Measurements from ENCODE around the gene SLF2.

SLF2 gene

GRCh38 chr10:100867261-100867963 is 45.4 kb upstream of the SLF2 start:
- ATAC-seq: no peak
- TF ChIP-seq CSDC2 (CRISPR knock-in tag; IDR thresholded peaks at IDR 0.05): no peak
- TF ChIP-seq BACH2 (CRISPR knock-in tag; IDR thresholded peaks at IDR 0.05; ENCODE audit: borderline replicate concordance): no peak
- TF ChIP-seq ZNF70 (CRISPR knock-in tag; IDR thresholded peaks at IDR 0.05): no peak
- TF ChIP-seq ZC3H10 (CRISPR knock-in tag; IDR thresholded peaks at IDR 0.05): no peak
- no peak for TF ChIP-seq ZFP3 (CRISPR knock-in tag; IDR thresholded peaks at IDR 0.05)
- TF ChIP-seq CSRNP3 (CRISPR knock-in tag; IDR thresholded peaks at IDR 0.05): no peak
- no peak for TF ChIP-seq ZFP30 (CRISPR knock-in tag; IDR thresholded peaks at IDR 0.05)
- TF ChIP-seq ARNTL (CRISPR knock-in tag; IDR thresholded peaks at IDR 0.05; ENCODE audit: borderline replicate concordance, low read depth): no peak
- no peak for TF ChIP-seq ESRRG (CRISPR knock-in tag; IDR thresholded peaks at IDR 0.05)
- TF ChIP-seq ZNF565 (CRISPR knock-in tag; conservative IDR thresholded peaks at IDR 0.05; ENCODE audit: low read depth): no peak
- no peak for TF ChIP-seq GLIS3 (CRISPR knock-in tag; IDR thresholded peaks at IDR 0.05)

- TF ChIP-seq PATZ1 (CRISPR knock-in tag; IDR thresholded peaks at IDR 0.05; ENCODE audit: borderline replicate concordance): no peak
- TF ChIP-seq OSR1 (CRISPR knock-in tag; IDR thresholded peaks at IDR 0.05): no peak
- TF ChIP-seq BACH2 (CRISPR knock-in tag; IDR thresholded peaks at IDR 0.05; ENCODE audit: borderline replicate concordance): no peak
- TF ChIP-seq CSDC2 (CRISPR knock-in tag; IDR thresholded peaks at IDR 0.05): no peak
- TF ChIP-seq CREB5 (CRISPR knock-in tag; IDR thresholded peaks at IDR 0.05; ENCODE audit: low read depth): no peak
- TF ChIP-seq ZFP30 (CRISPR knock-in tag; IDR thresholded peaks at IDR 0.05): no peak
- TF ChIP-seq RARB (CRISPR knock-in tag; IDR thresholded peaks at IDR 0.05): no peak
- TF ChIP-seq PPARA (CRISPR knock-in tag; IDR thresholded peaks at IDR 0.05; ENCODE audit: borderline replicate concordance): no peak
- TF ChIP-seq ZFP3 (CRISPR knock-in tag; IDR thresholded peaks at IDR 0.05): no peak
- no peak for TF ChIP-seq POU6F1 (CRISPR knock-in tag; IDR thresholded peaks at IDR 0.05; ENCODE audit: borderline replicate concordance, low read depth)
- no peak for TF ChIP-seq ESRRG (CRISPR knock-in tag; IDR thresholded peaks at IDR 0.05)
- no peak for ATAC-seq
Observed at GRCh38 chr10:100868382-100868781, 44.4 kb upstream of the SLF2 start.

GRCh38 chr10:100869399-100869798 is 43.4 kb upstream of the SLF2 start:
- ATAC-seq: no peak
- TF ChIP-seq POU6F1 (CRISPR knock-in tag; IDR thresholded peaks at IDR 0.05; ENCODE audit: borderline replicate concordance, low read depth): no peak
- no peak for TF ChIP-seq ESRRG (CRISPR knock-in tag; IDR thresholded peaks at IDR 0.05)
- no peak for TF ChIP-seq PPARA (CRISPR knock-in tag; IDR thresholded peaks at IDR 0.05; ENCODE audit: borderline replicate concordance)
- no peak for TF ChIP-seq TCF4 (CRISPR knock-in tag; IDR thresholded peaks at IDR 0.05; ENCODE audit: borderline replicate concordance)
- no peak for TF ChIP-seq ZNF565 (CRISPR knock-in tag; conservative IDR thresholded peaks at IDR 0.05; ENCODE audit: low read depth)
- no peak for TF ChIP-seq ZC3H10 (CRISPR knock-in tag; IDR thresholded peaks at IDR 0.05)
- TF ChIP-seq ZNF70 (CRISPR knock-in tag; IDR thresholded peaks at IDR 0.05): no peak
- no peak for TF ChIP-seq ZFP30 (CRISPR knock-in tag; IDR thresholded peaks at IDR 0.05)
- TF ChIP-seq PATZ1 (CRISPR knock-in tag; IDR thresholded peaks at IDR 0.05; ENCODE audit: borderline replicate concordance): no peak
- no peak for TF ChIP-seq GLIS3 (CRISPR knock-in tag; IDR thresholded peaks at IDR 0.05)
- no peak for TF ChIP-seq ZNF8 (CRISPR knock-in tag; IDR thresholded peaks at IDR 0.05)
- TF ChIP-seq BACH2 (CRISPR knock-in tag; IDR thresholded peaks at IDR 0.05; ENCODE audit: borderline replicate concordance): no peak
